Fibroblast of villous mesenchyme (primary cell): ENCODE measurements around the gene FBXL13. TPM values are rescaled to one million over a fixed set of nuclear protein-coding genes. Genes with fewer than 3 reads are reported as not detected.

ENCODE experiments used
- DNase-seq: peaks from one replicate; pipeline ENCODE4 v3.0.0-alpha.2; 2010; ENCODE audit warnings: low read depth
- H3K4me3 ChIP-seq: 2 replicates; pipeline ENCODE4 v1.5.1; 2011; ENCODE audit warnings: low read depth, mild to moderate bottlenecking, low read length
- CTCF ChIP-seq: IDR thresholded peaks from 2 replicates; pipeline ENCODE4 v1.5.1; 2012; ENCODE audit warnings: low read depth, mild to moderate bottlenecking, low read length; ENCODE audit not compliant: insufficient read depth
- total RNA-seq: library from RNA; depleted of rRNA; stranded (reverse); fragments of >200 nt; gene quantifications from 2 replicates; pipeline ENCODE4 v1.2.3, GENCODE V29; 2012

FBXL13 gene
- total RNA-seq, 1 donor: 2.2 TPM

GRCh38 chr7:102925976-102926782, 148.4 kb downstream of the FBXL13 start:
- no peak for TF ChIP-seq CTCF
- no peak overlapping the region for H3K4me3 ChIP-seq
- no peak for DNase-seq

DNA sequence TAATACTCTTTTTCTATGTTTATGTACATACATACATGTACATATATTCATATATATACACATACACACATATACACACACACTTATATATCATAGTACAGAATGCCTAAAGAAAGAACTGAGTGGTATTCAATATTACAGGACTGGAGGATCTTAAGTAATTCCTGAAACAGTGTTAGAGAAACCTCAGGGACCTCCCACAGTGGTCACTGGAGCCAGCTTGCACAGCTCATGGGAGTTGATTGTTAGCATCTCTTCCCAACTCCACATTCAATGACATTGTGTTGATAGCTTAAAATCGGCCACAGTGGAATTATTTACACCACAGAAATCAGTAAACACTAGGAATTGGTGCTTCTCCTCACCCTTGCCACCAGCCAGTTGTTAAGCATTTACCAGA, 155.8 kb downstream of the FBXL13 start:
- no peak for DNase-seq
- no peak for TF ChIP-seq CTCF
- no peak overlapping the region for H3K4me3 ChIP-seq

GRCh38 chr7:102917436-102918353, 156.9 kb downstream of the FBXL13 start:
- no peak overlapping the region for H3K4me3 ChIP-seq
- no peak for DNase-seq
- no peak for TF ChIP-seq CTCF

GRCh38 chr7:102916881-102917280, 157.7 kb downstream of the FBXL13 start:
- DNase-seq: no peak
- no peak for TF ChIP-seq CTCF
- no peak overlapping the region for H3K4me3 ChIP-seq

DNA sequence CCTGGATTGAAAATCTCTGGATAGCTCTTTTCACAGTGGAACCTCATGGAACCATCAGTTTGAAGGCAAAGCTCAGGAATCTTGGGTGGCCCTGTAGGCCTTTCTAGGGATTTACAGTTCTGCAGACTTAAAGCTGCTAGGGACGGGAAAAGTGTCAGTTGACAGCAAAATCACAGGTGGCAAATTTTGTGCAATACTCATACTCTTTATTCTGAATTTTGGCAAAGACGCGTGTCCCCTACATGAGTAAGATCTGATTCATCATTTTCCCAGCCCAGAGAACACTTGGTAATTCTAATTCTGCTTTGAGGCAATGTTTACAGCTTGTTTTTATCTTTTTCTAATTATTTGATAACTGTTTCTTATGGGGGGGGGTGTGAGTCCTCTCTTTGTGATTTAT, 158.2 kb downstream of the FBXL13 start:
- peak; percentile 55 for DNase-seq
- TF ChIP-seq CTCF: peak; percentile 4
- H3K4me3 ChIP-seq: no peak overlapping the region

DNA sequence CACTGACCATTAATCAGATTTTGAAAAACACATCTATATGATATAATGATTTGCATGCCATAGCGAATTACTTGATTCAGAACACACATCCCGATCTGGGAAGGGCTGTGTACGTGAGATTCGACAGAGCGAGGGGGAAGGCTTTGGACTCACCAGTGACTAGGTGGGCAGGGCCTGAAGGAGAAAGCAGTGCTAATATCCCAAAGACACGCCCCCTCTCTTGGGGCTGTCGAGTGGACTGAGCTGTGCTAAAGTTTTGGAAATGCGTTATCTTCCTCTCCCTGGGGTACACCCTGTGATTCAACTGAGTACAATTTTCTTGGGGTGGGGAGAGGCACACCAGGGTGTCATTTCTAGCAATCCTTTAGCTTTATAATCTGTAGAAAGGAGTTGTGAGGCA, 160.0 kb downstream of the FBXL13 start:
- TF ChIP-seq CTCF: no peak
- no peak for DNase-seq
- peak overlapping the region; percentile 55 for H3K4me3 ChIP-seq
